Astrocyte (in vitro differentiated cells and primary cell): ENCODE measurements around the gene PLA2G4E.

Experiments used
- CTCF ChIP-seq: IDR thresholded peaks from 2 replicates; pipeline ENCODE4 v1.5.1; 2011; ENCODE audit warnings: low read depth, mild to moderate bottlenecking, inconsistent platforms, low read length, moderate library complexity; ENCODE audit not compliant: insufficient read depth
- EZH2 ChIP-seq: IDR thresholded peaks from 2 replicates; pipeline ENCODE4 v1.6.1; 2012; ENCODE audit warnings: mild to moderate bottlenecking, low read length, inconsistent platforms; ENCODE audit not compliant: insufficient read depth

DNA sequence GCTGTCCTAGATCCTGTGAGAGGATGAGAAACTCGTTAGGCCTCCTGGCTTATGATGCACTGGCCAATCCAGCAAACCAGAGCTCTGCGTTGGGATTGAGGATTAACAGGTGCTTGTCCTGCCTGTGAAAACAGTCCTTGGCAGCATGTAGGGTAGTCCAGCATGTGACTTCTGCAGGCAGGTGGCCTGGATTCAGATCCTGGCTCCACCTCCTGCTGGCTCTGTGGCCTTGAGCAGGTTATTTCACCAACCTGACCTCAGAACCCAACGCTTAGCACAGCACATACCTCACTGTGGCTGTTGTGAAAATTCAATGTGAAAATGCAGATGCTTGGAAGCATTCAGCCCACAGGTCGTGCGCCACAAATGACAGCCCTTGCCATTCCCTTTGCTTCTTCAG is 40.0 kb upstream of the PLA2G4E start:
- TF ChIP-seq EZH2 (no peak), CTCF (no peak)
